ENCODE results near the gene DCC.

GRCh38 chr18:53380063-53380639, 1040.2 kb downstream of the DCC start:
- TF ChIP-seq CTCF (IDR thresholded peaks at IDR 0.05 in 8 of 11, conservative IDR thresholded peaks at IDR 0.05 in 3 of 11) (peak in 9 of 11 experiments; percentile 6 to 51 (median 30)), POLR2AphosphoS5 (IDR thresholded peaks at IDR 0.05) (no peak)

Data from spleen (tissue), 7 donors.